ENCODE data around the gene DOCK4.

Gene DOCK4

GRCh38 chr7:112189691-112190090 is 16.5 kb downstream of the DOCK4 start:
- Histone ChIP-seq H3K27me3 (ENCODE audit: insufficient read depth, low read length, poor library complexity, severe bottlenecking) (no peaks in the 10 kb centered on the region), H3K79me2 (ENCODE audit: insufficient read depth, low read length) (no peaks in the 10 kb centered on the region)

GRCh38 chr7:112188257-112188656 is 17.9 kb downstream of the DOCK4 start:
- H3K9ac ChIP-seq (ENCODE audit: low read depth, low read length, poor library complexity, severe bottlenecking): no peak overlapping the region
- H3K9me3 ChIP-seq (ENCODE audit: insufficient read depth, low read depth, low read length): no peaks in the 10 kb centered on the region
- H4K20me1 ChIP-seq (ENCODE audit: insufficient read depth, low read length, poor library complexity, severe bottlenecking): no peaks in the 10 kb centered on the region
- H3F3A ChIP-seq (ENCODE audit: low read depth): no peaks in the 10 kb centered on the region
- H3K4me3 ChIP-seq (ENCODE audit: low read length, poor library complexity, severe bottlenecking): no peak overlapping the region
- H3K27me3 ChIP-seq (ENCODE audit: insufficient read depth, low read length, poor library complexity, severe bottlenecking): no peaks in the 10 kb centered on the region
- H3K4me2 ChIP-seq (ENCODE audit: low read depth, low read length, poor library complexity, severe bottlenecking): no peak overlapping the region
- TF ChIP-seq CTCF (conservative IDR thresholded peaks at IDR 0.05; ENCODE audit: low read length) (no peak), EZH2phosphoT487 (IDR thresholded peaks at IDR 0.05; ENCODE audit: borderline replicate concordance) (no peak)
- no peaks in the 10 kb centered on the region for H3K36me3 ChIP-seq (ENCODE audit: insufficient read depth, low read length)
- no peaks in the 10 kb centered on the region for H3K79me2 ChIP-seq (ENCODE audit: insufficient read depth, low read length)
- H3K9me2 ChIP-seq (replicated peaks; ENCODE audit: low read depth, low read length): no peaks in the 10 kb centered on the region
- no peak overlapping the region for H2AFZ ChIP-seq (ENCODE audit: low read length)
- peaks cover 24% of the 10 kb centered on the region for H3K4me1 ChIP-seq (ENCODE audit: insufficient read depth, low read length, poor library complexity, severe bottlenecking)

More at GRCh38 chr7:112189691-112190090, 16.5 kb downstream of the DOCK4 start:
- Histone ChIP-seq H3K4me2 (ENCODE audit: low read depth, low read length, poor library complexity, severe bottlenecking) (no peak overlapping the region), H3K4me1 (ENCODE audit: insufficient read depth, low read length, poor library complexity, severe bottlenecking) (peaks cover 20% of the 10 kb centered on the region), H3K4me3 (ENCODE audit: low read length, poor library complexity, severe bottlenecking) (no peak overlapping the region), H2AFZ (ENCODE audit: low read length) (no peak overlapping the region), H3K9me2 (replicated peaks; ENCODE audit: low read depth, low read length) (no peaks in the 10 kb centered on the region), H4K20me1 (ENCODE audit: insufficient read depth, low read length, poor library complexity, severe bottlenecking) (no peaks in the 10 kb centered on the region), H3F3A (ENCODE audit: low read depth) (no peaks in the 10 kb centered on the region), H3K9me3 (ENCODE audit: insufficient read depth, low read depth, low read length) (no peaks in the 10 kb centered on the region), H3K36me3 (ENCODE audit: insufficient read depth, low read length) (no peaks in the 10 kb centered on the region), H3K9ac (ENCODE audit: low read depth, low read length, poor library complexity, severe bottlenecking) (no peak overlapping the region)
- TF ChIP-seq EZH2phosphoT487 (IDR thresholded peaks at IDR 0.05; ENCODE audit: borderline replicate concordance) (no peak), CTCF (conservative IDR thresholded peaks at IDR 0.05; ENCODE audit: low read length) (no peak)

- Histone ChIP-seq H3K9me3 (ENCODE audit: insufficient read depth, low read depth, low read length) (no peaks in the 10 kb centered on the region), H3K36me3 (ENCODE audit: insufficient read depth, low read length) (no peaks in the 10 kb centered on the region), H4K20me1 (ENCODE audit: insufficient read depth, low read length, poor library complexity, severe bottlenecking) (no peaks in the 10 kb centered on the region), H3F3A (ENCODE audit: low read depth) (no peaks in the 10 kb centered on the region), H3K9ac (ENCODE audit: low read depth, low read length, poor library complexity, severe bottlenecking) (no peak overlapping the region), H3K79me2 (ENCODE audit: insufficient read depth, low read length) (no peaks in the 10 kb centered on the region), H3K4me3 (ENCODE audit: low read length, poor library complexity, severe bottlenecking) (no peak overlapping the region), H3K4me1 (ENCODE audit: insufficient read depth, low read length, poor library complexity, severe bottlenecking) (peaks cover 26% of the 10 kb centered on the region), H3K9me2 (replicated peaks; ENCODE audit: low read depth, low read length) (no peaks in the 10 kb centered on the region), H3K27me3 (ENCODE audit: insufficient read depth, low read length, poor library complexity, severe bottlenecking) (no peaks in the 10 kb centered on the region), H3K4me2 (ENCODE audit: low read depth, low read length, poor library complexity, severe bottlenecking) (no peak overlapping the region), H2AFZ (ENCODE audit: low read length) (no peak overlapping the region)
- TF ChIP-seq EZH2phosphoT487 (IDR thresholded peaks at IDR 0.05; ENCODE audit: borderline replicate concordance) (no peak), CTCF (conservative IDR thresholded peaks at IDR 0.05; ENCODE audit: low read length) (no peak)
These were observed 19.9 kb downstream of the DOCK4 start for GRCh38 chr7:112186300-112186699.
